Measurements from ENCODE around the gene TCF7L2.

DNA sequence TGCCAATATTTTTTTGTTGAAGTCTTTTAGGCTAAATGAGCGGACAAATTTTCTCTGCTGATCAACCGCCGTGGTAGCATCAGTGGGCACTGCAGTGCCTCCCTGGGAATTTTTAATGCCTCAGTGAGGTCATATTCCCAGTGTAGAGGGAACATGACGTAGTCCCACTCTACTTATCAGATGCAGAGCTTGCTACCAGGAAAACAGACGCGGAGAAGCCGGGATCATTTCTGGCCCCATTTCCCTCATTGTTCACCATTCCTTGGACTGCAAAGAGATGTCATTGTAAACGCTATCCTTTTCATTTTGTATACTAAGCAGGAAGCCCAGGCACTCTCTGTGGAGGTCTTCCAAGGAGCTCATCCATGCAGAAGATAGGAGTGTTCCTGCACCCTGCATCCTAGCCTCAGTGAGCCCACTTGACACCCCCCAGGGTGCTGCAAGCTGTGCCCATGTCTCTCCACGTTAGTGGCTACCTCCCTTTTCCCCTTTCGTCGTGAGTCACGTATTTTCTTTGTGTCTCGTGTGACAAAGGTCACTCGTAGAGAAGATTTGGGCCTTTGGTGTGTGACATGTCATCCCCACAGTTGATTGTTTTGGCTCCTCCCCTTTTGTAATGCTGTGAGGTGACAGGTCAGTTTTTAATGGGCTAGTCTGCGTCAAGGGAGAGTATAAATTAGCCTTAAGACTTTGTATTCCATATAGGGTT is 145.5 kb downstream of the TCF7L2 start:
- no peak for TF ChIP-seq POLR2A (IDR thresholded peaks at IDR 0.05; ENCODE audit: low read depth, low read length)
- no peak for TF ChIP-seq POLR2AphosphoS5 (IDR thresholded peaks at IDR 0.05; ENCODE audit: low read depth, low read length)
- TF ChIP-seq TAF1 (IDR thresholded peaks at IDR 0.05; ENCODE audit: borderline replicate concordance, low read depth, low read length) = no peak

Data from GM12892 (cell line).